ENCODE results near the gene PDE8A.
"Not testable (repeated sequence)": the region's sequence is repeated elsewhere in the genome, so short reads cannot be mapped to it uniquely, and the experiment has no call there.

The PDE8A gene

DNA sequence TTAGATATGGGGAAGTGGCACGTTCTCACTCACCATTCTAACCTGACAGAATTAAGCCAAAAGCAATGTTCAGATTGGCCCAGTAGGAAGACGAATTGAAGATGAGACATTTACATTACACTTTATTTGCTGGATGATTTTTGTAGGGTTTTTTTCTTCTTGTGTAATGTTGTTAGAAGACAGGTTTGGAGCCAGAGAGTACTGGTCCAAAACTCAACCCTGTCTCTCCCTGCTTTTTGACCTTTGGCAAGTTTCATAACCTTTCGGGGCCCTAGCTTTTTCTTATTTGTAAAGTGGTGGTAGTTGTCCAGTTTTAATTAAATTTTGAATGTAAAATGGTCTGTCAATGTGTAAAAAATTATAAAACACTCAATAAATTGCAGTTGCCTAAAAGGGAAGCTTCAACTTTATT lies 29.5 kb downstream of the PDE8A start:
- DNase-seq (ENCODE audit: low read depth) = no peak

DNA sequence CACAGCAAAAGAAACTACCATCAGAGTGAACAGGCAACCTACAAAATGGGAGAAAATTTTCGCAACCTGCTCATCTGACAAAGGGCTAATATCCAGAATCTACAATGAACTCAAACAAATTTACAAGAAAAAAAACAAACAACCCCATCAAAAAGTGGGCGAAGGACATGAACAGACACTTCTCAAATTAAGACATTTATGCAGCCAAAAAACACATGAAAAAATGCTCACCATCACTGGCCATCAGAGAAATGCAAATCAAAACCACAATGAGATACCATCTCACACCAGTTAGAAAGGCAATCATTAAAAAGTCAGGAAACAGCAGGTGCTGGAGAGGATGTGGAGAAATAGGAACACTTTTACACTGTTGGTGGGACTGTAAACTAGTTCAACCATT lies 30.1 kb downstream of the PDE8A start:
- DNase-seq (ENCODE audit: low read depth) = not testable (repeated sequence)

DNA sequence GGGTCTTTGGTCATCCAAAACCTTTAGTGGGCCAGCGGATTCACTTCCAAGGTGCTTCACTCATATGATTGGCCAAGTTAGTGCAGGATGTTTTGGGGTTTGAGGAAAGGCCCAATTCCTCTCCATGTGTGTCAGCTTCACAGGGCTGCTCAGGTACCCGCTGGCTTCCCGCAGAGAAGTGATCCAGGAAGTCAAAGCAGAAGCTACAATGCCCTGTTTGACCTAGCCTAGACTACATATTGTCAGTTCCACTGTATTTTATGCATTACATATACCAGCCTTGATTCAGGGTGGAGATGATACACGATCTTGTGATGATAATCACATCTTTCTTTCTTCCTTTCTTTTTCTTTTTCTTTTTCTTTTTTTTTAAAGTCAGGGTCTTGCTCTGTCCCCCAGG lies 32.1 kb downstream of the PDE8A start:
- DNase-seq (ENCODE audit: low read depth) = no peak

DNA sequence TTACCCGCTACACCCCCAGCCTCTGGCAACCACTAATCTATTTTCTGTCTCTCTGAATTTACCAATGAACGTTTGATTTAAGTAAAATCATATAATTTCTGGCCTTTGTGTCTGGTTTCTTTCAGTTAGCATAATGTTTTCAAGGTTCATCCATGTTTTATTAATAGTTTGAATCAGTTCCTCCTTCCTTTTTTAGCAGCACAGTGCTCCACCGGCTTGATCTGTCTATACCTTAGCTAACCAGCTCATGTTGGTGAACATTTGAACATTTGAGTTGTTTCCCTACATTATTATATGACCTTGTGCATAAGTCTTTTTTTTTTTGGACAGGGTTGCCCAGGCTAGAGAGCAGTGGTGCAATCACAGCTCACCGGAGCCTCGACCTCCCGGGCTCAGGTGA lies 33.3 kb downstream of the PDE8A start:
- no peak for DNase-seq (ENCODE audit: low read depth)

DNA sequence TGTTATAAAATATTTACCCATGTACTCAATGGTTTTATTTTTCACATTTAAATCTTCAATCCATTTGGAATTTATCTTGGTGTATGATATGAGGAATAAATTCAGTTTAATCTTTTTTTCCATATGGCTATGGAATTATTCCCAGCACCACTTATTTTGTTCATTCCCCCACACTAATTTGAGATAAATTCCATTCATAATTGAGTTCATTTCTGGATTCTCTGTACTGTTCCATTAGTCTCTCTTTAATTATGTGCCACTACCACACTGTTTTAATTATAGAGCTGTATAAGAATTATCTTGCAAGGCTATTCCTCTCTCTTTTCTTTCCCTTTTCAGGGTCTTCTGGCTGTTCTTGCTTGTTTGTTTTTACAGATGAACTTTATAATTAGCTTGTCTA lies 34.6 kb downstream of the PDE8A start:
- DNase-seq (ENCODE audit: low read depth) = no peak

DNA sequence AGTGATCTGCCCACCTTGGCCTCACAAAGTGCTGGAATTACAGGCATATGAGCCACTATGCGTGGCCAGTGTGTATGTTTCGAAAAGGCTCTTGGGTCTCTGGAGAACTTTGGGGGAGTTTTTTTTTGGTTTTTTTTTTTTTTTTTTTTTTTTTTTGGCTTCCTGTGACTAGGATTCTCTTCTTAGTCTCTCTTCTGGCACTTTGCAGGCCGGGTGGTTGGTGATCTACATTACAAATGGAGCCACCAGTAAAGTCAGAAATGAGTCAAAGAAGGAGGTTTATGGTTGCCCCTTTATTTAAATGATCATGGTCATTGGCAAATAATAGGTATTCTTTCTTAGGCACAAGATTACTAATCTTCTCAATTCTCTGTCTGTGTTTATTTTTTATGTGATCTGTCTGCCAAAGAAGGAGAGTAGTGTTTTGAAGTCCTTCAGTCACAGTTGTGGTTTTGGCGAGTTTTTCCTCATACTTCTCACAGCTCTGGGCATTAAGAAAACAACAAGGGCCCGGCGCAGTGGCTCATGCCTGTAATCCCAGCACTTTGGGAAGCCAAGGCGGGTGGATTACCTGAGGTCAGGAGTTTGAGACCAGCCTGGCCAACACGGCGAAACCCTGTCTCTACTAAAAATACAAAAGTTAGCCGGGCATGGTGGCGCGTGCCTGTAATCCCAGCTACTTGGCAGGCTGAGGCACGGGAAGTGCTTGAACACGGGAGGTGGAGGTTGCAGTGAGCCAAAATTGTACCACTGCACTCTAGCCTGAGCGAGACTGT lies 38.3 kb downstream of the PDE8A start:
- DNase-seq (ENCODE audit: low read depth) = no peak

DNA sequence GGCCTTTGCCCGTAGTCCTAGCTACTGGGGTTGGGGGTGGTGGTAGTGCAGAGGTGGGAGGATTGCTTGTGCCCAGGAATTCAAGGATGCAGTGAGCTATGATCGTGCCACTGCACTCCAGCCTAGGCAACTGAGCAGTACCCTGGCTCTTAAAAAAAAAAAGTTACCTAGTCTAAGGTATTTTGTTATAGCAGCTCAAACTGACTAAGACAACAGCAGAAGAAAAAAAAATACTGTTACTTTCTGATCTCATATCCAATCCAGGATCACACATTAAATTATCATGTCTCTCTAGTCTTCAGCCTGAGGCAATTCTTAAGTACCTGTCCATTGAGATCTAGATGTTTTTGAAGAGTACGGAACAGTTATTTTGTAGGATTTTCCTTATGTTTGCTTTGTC lies 39.8 kb downstream of the PDE8A start:
- DNase-seq (ENCODE audit: low read depth) = no peak

DNA sequence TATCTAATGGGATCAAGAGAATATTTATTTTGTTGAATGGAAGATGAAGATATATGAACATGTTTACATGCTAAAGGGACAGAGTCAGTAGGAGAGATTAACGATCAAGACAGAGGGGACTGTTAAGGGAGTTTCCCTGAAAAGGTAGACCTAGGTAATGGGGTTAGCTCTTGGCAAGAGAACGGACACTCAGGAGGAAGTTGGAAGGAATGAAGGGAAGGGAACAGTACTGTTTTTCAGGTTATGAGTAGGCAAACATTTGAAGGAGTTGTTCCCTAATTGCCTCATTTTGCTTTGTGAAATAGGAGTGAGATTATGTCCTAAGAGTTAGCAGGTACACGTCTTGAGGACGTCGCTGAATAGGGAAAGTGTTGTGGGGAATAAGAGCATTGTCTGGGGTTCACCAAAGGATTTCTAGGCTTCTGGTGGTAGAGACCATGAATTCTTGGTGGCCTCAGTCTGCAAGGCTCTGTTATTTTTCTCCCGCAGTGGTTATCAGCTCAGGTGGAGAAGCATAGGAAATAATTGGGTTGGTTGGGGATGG lies 41.3 kb downstream of the PDE8A start:
- no peak for DNase-seq (ENCODE audit: low read depth)

DNA sequence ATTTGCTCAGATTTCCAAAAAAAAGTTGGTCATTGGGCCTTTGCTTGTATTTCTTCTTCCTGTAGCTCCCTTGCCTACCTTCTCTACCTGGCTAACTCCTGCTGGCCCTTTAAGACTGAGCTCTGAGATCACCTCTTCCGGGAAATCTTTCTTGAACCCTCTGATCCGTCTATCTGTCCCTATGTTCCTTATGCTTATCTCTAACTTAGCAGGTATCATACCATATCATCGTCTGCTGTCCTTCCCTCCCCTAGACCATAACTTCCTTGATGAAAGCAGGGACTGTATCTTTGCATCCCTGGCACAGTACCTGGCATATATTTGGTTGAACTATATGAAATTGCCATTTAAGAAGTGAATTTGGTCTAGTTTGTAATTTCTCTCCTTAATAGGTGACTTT lies 42.3 kb downstream of the PDE8A start:
- DNase-seq (ENCODE audit: low read depth) = no peak

DNA sequence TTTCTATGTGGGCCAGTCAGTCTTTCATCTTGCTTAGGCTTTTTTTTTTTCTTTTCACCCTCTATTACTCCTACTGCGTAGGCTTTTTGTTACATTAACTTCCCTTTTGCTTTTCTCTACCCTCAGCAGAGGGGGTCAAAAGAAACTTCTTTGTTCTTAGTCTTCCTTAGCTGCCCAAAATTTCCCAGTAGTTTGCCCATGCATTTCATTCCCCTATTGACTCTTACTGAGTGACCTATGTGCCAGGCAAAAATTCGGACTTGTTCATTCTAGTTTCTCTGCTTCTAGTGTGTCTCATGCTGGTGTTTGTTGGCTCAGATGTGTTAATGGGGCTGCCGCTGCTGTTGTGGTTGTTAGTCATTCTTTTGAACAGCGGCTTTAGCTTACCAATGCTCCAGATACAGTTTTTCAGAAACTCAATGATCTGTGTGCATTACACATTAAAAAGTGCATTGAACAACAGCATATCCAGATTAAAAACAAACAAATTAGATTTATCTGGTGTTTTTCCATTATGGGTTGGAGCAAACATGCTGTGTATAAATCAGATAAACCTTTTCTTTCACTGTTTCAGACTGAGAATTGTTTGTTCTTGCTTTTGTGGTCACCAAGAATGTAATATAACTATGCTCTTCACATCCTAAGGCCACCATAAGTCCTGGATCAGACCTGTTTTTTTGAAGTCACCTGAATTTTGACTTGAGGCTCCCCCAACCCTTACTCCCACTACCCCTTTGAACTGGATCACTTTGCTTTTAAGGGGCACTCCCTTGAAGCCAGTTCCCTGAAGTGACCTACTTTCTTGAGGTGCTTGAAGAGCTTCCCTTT lies 43.1 kb downstream of the PDE8A start:
- no peak for DNase-seq (ENCODE audit: low read depth)

DNA sequence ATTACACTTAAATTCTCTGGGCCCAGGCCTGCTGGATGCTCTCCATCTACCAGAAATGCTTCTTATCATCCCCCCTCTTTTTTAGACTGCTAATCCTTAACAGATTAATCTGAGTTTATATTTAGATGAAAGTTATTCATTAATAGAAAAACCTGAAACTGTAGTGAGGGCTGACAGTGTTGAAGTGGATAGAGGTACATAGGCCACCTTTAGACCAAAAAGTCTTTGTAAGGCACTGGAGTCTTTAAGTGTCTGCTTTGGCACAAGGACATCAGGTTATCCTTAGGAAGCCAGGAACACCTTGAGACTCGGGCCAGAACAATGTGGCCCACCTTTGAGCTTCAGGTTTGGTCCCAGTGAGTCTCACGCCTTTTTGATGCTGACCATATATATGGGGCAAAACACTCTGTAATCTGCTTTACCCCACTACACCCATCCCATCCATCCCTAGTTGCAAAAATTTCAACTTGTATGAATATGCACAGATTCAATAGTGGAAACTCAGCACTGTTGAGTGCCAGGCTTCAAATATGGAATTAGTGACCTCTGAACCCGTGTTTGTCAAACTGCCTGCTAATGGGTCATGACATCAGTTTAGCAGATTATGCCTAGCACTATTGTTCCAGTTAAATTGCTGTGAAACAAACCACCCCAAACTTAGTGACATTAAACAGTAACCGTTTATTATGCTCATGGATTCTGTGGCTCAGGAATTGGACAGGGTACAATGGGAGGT lies 44.0 kb downstream of the PDE8A start:
- DNase-seq (ENCODE audit: low read depth) = no peak

DNA sequence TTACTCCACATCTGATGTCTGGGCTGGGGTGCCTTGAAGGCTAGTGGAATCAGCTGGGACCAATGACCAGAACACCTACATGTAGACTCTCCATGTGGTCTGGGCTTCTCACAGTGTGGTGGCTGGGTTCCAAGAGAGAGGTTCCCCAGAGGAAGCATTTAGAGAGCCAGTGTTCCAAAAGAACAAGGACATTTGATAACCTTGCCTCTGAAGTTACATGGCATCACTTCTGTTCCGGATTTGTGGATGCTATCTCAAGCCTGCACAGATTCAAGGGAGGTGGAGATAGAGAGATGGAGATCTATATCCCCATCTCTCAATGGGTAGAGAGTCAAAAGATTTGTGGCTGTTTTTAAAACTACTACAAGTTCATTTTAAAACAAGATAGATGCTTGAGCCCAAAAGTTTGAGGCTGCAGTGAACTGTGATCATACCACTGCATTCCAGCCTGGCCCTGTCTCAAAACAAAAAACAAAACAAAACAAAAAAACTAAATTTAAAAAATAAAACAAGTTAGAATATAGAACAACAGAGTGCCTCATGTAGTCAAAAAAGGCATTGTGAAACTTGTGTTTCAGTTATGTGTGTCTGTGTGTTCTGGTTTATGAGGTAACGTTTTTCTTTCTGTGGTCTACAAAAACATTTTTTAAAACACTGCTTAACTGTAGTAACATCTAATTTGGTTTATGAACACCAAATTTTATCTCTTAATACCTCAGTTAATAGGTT lies 44.8 kb downstream of the PDE8A start:
- no peak for DNase-seq (ENCODE audit: low read depth)

DNA sequence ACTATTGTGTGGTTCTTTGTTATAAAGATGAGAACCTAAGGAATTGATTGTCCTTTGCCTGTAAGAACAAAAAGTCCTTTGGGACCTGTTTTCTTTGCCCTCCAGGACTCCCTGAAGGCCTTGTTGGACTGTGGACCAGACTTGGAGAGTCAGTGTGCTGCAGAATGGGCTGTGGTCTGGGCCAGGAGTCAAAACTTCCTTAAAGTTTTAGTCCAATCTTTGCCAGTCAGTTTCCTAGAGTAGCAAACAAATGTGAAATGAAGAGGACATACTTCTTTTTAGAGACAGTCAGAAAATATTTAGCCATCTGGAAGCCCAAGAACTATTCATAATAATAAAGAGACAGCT lies 45.4 kb downstream of the PDE8A start:
- no peak for DNase-seq (ENCODE audit: low read depth)

DNA sequence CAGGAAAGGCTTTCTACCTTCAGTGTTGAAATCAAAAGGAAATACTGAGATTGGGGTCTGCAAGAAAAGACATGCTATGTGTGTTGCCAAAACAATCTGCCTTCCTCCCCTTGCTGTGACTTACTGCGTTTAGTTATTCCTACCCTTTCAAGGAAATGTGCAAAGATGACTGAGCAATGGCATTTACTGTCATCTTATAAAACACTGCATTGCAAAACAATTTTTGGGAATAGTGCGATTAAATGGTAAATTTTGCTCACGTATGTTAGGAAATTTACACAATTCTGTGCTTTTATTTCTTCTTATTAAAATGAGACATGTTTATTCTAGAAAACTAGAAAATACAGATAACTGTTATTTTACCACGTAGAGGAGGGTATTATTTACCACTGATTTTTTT lies 45.8 kb downstream of the PDE8A start:
- DNase-seq (ENCODE audit: low read depth) = no peak

DNA sequence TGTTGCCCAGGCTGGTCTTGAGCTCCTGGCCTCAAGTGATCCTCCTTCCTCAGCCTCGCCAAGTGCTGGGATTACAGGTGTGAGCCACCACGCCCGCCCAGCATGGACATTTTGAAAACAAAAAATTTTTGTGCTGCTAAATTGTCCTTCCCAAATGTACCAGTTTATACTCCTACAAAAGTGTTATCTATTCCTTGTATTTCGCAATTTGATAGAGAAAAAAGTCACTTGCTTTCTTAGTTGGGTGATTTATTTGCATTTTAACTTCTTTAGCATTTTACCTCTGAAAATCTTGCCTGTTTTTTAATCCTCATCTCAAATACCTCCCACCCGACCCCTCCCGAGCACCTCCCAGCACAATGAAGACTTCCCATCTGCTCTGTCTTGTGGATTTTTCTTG lies 46.8 kb downstream of the PDE8A start:
- no peak for DNase-seq (ENCODE audit: low read depth)

DNA sequence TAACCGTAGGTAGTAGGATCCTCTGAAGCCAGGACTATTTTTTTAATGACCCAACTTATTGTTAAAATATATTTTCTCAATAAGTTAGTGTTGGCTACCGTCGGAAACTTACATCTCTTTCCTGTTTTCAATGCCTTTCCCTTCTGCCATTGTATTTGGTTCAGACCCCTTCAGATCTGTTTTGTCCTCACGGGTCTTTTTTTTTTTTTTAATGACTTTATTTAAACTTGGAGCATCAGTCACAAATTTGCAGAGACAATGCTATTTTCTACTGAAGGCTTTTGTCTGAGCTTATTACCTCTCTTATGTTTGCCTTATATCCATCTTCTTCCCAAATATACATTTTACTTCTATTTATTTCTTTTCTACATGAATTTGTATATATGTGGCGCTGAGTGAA lies 47.6 kb downstream of the PDE8A start:
- no peak for DNase-seq (ENCODE audit: low read depth)

DNA sequence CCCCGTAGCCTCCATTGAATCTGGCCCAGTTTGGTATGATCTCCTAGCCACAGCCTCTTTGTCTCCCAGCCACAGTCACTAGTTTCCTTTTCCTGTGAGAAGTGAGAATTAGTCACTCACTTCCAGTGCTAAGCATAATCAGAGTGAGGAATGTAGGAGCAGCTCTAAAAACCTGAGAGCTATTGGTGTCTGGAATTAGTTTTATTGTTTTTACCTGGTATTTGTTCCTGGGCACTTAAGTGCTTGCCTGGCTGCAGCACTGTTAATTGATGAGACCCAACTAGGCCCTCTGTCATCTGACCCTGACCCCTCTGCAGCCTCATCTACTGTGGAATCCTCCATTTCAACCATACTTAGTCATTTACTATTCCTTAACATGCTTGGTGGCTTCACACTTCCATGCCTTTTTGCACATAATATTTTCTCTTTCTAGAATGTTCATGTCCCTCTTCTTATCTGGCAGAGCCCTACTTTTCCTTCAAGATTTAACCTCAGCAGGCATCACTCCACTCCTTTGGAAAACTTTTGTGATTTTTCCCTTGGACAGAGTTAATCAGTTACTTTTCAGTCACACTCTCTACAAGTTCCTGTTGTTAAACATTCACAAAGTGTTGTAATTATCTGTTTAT lies 48.8 kb downstream of the PDE8A start:
- DNase-seq (ENCODE audit: low read depth) = no peak

DNA sequence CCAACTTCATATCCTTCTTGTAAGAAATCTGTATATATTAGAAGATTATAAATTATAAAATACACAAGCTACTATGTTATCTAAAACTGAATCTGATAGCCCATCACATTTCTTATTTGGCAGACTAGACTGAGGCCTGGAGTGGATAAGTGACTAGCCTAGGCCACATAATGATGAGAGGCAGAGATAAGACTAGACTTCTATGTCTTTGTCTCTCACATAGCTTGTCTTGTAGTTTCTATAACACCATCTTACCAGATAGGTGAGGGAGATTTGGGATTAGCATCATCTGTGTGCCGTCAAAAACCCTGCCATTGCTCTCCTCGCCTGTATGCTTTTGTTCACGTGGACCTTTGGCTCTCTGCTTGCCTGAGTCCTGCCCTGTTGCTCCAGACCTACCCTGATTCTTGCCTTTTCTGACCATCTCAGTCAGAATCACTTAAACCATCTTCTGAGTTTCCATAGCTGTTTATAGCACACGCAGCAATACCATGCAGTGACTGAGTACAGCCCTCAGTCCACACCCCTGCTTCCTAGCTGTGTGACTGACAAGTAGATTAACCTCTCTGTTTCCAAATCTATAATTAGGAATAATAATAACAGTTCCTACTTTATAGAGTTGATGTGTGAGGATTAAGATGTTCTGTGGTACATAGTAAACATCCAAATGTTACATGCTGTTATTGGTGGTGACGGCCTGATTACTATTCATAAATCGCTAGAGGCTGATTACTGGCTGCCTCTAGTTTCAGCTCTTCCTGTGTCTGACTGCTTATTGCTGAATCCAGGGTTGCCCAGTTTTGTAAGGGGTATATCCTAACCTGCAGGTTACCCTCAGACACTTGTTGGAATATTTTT lies 49.7 kb downstream of the PDE8A start:
- DNase-seq (ENCODE audit: low read depth) = no peak

DNA sequence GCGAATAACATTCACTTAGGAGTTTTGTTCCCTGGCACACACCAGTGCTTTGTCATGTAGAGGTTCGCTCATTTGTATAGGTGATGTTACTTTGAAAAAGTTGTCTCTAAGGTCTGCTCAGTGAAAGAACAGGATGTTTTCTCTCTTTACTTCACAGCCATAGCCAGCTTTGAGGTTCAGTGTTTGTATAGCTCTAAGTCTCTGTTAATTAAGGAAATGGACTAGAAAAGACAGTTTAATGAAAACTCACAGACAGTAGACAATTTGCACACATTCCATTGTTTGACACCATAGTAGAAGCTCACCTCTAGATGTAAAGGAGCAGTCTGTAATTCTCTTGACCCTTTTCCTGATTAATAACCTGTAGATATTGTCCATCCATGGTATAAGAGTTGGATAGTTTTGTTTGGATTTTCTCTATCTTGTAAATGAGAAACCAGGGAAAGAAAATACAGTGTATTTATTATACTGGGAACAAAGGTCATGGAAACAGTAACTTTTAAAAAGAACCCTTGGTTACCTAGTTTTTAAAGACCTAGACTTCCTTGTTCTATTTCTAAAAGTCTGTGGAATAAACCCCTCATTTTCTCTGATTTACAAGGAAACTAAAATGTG lies 50.4 kb downstream of the PDE8A start:
- no peak for DNase-seq (ENCODE audit: low read depth)

DNA sequence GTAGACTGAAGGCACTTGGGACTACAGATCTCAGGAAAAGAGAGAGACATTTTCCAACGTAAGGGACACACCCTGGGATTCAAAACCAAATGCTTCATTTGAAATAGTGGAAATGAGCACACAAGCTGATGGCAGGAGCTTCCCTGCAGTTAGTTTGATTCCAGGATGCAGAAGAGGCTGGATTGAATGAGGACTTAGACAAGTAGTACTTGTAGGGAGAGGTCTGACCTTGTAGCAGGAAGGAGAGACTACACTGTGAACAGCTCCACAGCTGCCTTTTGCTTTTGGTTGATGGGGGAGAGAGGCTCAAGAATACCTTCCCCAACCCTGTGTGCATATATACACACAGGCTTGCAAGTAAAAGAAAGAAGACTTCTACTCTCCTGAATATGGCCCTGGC lies 51.5 kb downstream of the PDE8A start:
- DNase-seq (ENCODE audit: low read depth) = no peak

Measured in HS-5 (cell line).